OCI-LY7 (cell line): ENCODE measurements around the gene PPP1CA. TPM values are rescaled to one million over a fixed set of nuclear protein-coding genes. Genes with fewer than 3 reads are reported as not detected.

ENCODE experiments used
- BruUV-seq: library from RNA; stranded (reverse); fragments of 400-500 nt; replicated peaks from 2 replicates; lab custom pipeline; 2021; lab: Mats Ljungman, UMichigan
- CTCF ChIA-PET: fragments of 300-600 bp; sonication (Branson Sonifier 250); formaldehyde crosslinking; loops from one replicate; lab custom pipeline; 2022; ENCODE audit warnings: antibody characterized with exemption; ENCODE audit not compliant: unreplicated experiment; lab: Charles Lee
- POLR2A ChIA-PET: fragments of 300-600 bp; sonication (Branson Sonifier 250); formaldehyde crosslinking; loops from one replicate; lab custom pipeline; 2022; ENCODE audit warnings: antibody characterized with exemption; lab: Charles Lee
- DNase-seq: peaks from one replicate; pipeline ENCODE4 v3.0.0-alpha.2; 2015; ENCODE audit warnings: low spot score
- H2AFZ ChIP-seq: fragments of 200-600 bp; sonication (generic), shearing (Covaris generic); 2 replicates; pipeline ENCODE4 v1.6.1; 2014; ENCODE audit warnings: mild to moderate bottlenecking, antibody characterized with exemption, low read length, moderate library complexity
- H3K27ac ChIP-seq: fragments of 200-600 bp; sonication (generic); 2 replicates; pipeline ENCODE4 v1.5.1; 2014; ENCODE audit warnings: mixed run types, low read depth, mild to moderate bottlenecking, moderate library complexity, low read length, inconsistent platforms; ENCODE audit not compliant: poor library complexity, severe bottlenecking
- H3K36me3 ChIP-seq: fragments of 200-600 bp; sonication (generic); 2 replicates; pipeline ENCODE4 v1.6.1; 2014; ENCODE audit warnings: mild to moderate bottlenecking, antibody characterized with exemption, low read length, moderate library complexity, mixed read lengths; ENCODE audit not compliant: insufficient read depth
- H3K4me1 ChIP-seq: fragments of 200-600 bp; sonication (generic); 2 replicates; pipeline ENCODE4 v1.5.1; 2014; ENCODE audit warnings: mild to moderate bottlenecking, low read length; ENCODE audit not compliant: insufficient read depth, poor library complexity, severe bottlenecking
- H3K4me2 ChIP-seq: fragments of 200-600 bp; sonication (generic); 2 replicates; pipeline ENCODE4 v1.6.1; 2014; ENCODE audit warnings: mild to moderate bottlenecking, low read length
- H3K4me3 ChIP-seq: fragments of 200-600 bp; sonication (generic); 2 replicates; pipeline ENCODE4 v1.5.1; 2014; ENCODE audit warnings: mild to moderate bottlenecking, low read depth, low read length; ENCODE audit not compliant: poor library complexity, severe bottlenecking
- H3K79me2 ChIP-seq: fragments of 200-600 bp; sonication (generic); 2 replicates; pipeline ENCODE4 v1.6.1; 2016; ENCODE audit warnings: low read depth, mild to moderate bottlenecking, low read length, moderate library complexity, mixed read lengths; ENCODE audit not compliant: insufficient read depth
- H3K9me2 ChIP-seq: fragments of 200-600 bp; sonication (generic); 2 replicates; pipeline ENCODE4 v1.6.1; 2016; ENCODE audit warnings: mild to moderate bottlenecking, low read length, mixed read lengths; ENCODE audit not compliant: insufficient read depth
- H3K9me3 ChIP-seq: fragments of 200-600 bp; sonication (generic); 2 replicates; pipeline ENCODE4 v1.6.1; 2014; ENCODE audit warnings: mild to moderate bottlenecking, mixed run types, low read length, mixed read lengths
- H4K20me1 ChIP-seq: fragments of 200-600 bp; sonication (generic); 2 replicates; pipeline ENCODE4 v1.6.1; 2014; ENCODE audit warnings: mild to moderate bottlenecking, antibody characterized with exemption, low read length, moderate library complexity, mixed read lengths; ENCODE audit not compliant: insufficient read depth
- EZH2phosphoT487 ChIP-seq: fragments of 200-600 bp; sonication (generic); IDR thresholded peaks from 2 replicates; pipeline ENCODE4 v1.6.1; 2018; ENCODE audit warnings: low read depth, borderline replicate concordance, mild to moderate bottlenecking, mixed run types, antibody characterized with exemption, low read length, moderate library complexity, mixed read lengths
- intact Hi-C: fragments of 100-400 bp; cut with micrococcal nuclease; formaldehyde crosslinking; loops from one replicate; pipeline ENCODE4 v1.10.0; 2022; ENCODE audit not compliant: unreplicated experiment
- total RNA-seq, 2 experiments: library from RNA; depleted of rRNA in 1 of 2; stranded (reverse); fragments of >200 nt in 1 of 2; shearing (Covaris generic) in 1 of 2; gene quantifications; 2 replicates each; pipeline ENCODE4 v1.2.3, GENCODE V29; 2014 to 2022
- TF ChIP-seq, protein P1 (sequence below): fragments of 200-600 bp; sonication (generic); conservative IDR thresholded peaks from 2 replicates; pipeline ENCODE4 v1.5.1; 2014; ENCODE audit warnings: mild to moderate bottlenecking, antibody characterized with exemption, low read length, moderate library complexity, mixed read lengths

The PPP1CA gene
- total RNA-seq, 2 experiments from 2014 or later = 210 to 311 TPM

DNA sequence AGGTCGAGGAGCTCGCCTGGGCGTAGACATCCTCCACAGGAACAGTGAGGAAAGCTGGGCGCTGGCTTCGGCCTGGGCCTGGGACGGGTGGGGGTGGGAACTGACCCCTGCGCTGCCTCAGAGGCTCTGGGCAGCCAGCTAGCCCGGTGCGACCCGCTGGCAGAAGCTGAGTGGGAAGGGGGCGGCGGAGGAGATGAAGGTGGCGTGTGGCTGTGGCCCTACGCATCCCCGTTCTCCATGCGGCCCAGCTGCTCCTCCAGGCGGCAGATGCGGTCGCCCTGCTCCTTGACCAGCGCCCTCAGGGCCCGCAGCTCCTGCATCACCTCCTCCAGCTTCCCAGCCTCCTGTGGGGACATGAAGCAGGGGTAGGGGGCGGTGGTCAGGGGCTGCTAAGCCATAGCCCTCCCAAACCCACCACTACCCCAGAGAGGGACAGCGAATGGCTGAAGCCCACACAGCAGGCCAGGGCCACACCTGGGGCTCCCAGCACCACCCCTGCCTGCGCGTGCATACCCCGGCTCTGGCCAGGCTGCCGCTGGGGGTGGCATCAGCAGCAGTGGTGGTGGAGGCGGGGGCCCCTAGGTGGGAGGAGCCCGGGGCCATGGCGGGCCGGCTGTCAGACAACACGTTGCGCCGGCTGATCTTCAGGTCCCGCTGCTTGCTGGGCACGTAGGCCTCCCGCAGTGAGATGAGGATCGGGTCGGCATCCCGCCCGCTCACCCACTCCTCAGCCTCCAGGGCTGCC lies 36.7 kb upstream of the PPP1CA start:
- intact Hi-C loops = no loop called here
- no peaks in the 10 kb centered on the region for H3K9me3 ChIP-seq
- H3K27ac ChIP-seq = peak overlapping the region; percentile 94
- ChIA-PET CTCF (interaction anchor here (0.9 to 1.8 kb wide), 5 partner anchors 11 to 37 kb away, joined by 3 to 11 read pairs (median 6); partner anchors contain the start of gene PPP1CA), POLR2A (interaction anchor here (0.6 to 3.6 kb wide), 19 partner anchors 7 to 652 kb away, joined by 3 to 38 read pairs (median 5); partner anchors contain the start of genes PPP1CA, RAD9A, RPS6KB2 and TBC1D10C)
- H4K20me1 ChIP-seq = peaks cover 12% of the 10 kb centered on the region
- peaks cover 48% of the 10 kb centered on the region for H3K36me3 ChIP-seq
- peaks cover 86% of the 10 kb centered on the region for H3K4me1 ChIP-seq
- BruUV-seq = TSS peak; percentile 48
- H3K4me2 ChIP-seq = peak overlapping the region; percentile 97
- DNase-seq = peak; percentile 81
- no peaks in the 10 kb centered on the region for H3K9me2 ChIP-seq
- H2AFZ ChIP-seq = no peak overlapping the region
- peaks cover 29% of the 10 kb centered on the region for H3K79me2 ChIP-seq
- H3K4me3 ChIP-seq = peak overlapping the region; percentile 81
- no peak for TF ChIP-seq EZH2phosphoT487
- TF ChIP-seq, protein P1, sequence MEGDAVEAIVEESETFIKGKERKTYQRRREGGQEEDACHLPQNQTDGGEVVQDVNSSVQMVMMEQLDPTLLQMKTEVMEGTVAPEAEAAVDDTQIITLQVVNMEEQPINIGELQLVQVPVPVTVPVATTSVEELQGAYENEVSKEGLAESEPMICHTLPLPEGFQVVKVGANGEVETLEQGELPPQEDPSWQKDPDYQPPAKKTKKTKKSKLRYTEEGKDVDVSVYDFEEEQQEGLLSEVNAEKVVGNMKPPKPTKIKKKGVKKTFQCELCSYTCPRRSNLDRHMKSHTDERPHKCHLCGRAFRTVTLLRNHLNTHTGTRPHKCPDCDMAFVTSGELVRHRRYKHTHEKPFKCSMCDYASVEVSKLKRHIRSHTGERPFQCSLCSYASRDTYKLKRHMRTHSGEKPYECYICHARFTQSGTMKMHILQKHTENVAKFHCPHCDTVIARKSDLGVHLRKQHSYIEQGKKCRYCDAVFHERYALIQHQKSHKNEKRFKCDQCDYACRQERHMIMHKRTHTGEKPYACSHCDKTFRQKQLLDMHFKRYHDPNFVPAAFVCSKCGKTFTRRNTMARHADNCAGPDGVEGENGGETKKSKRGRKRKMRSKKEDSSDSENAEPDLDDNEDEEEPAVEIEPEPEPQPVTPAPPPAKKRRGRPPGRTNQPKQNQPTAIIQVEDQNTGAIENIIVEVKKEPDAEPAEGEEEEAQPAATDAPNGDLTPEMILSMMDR = 0 out of 2 replicates have a peak, but pooled peaks have one; percentile 28

DNA sequence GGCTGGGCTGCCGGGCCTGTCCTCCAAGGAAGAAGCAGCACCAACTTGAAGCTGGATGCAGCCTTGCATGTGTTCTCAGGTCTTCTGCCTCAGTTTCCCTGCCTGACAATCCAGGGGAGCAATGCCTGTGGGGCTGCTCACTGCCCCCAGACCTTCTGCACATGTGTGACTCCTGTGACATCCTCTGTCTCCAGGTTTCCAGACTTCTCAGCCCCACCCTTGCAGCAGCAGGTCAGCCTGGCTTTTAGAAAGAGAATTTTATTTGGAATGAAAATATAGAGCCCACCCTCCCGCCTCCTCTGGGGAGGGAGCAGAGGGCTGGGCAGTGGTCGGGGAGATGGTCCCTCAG lies 36.1 kb upstream of the PPP1CA start:
- no peak for DNase-seq
- H3K4me3 ChIP-seq = peak overlapping the region; percentile 81
- peak overlapping the region; percentile 97 for H3K4me2 ChIP-seq
- ChIA-PET POLR2A (interaction anchor here (0.6 to 3.6 kb wide), 18 partner anchors 8 to 652 kb away, joined by 3 to 38 read pairs (median 6); partner anchors contain the start of genes PPP1CA, RAD9A, RPS6KB2 and TBC1D10C), CTCF (interaction anchor here (0.6 to 1.8 kb wide), 4 partner anchors 12 to 85 kb away, joined by 3 to 11 read pairs (median 5); partner anchors contain the start of gene PPP1CA)
- H3K9me2 ChIP-seq = no peaks in the 10 kb centered on the region
- H3K4me1 ChIP-seq = peaks cover 87% of the 10 kb centered on the region
- intact Hi-C loops = loop anchor here (1.0 to 2.0 kb wide), 4 partner anchors 27 to 69 kb away; partner anchors contain the start of gene TMEM134
- TF ChIP-seq, protein P1 = no peak
- TF ChIP-seq EZH2phosphoT487 = no peak
- H3K79me2 ChIP-seq = peaks cover 29% of the 10 kb centered on the region
- no peak overlapping the region for H2AFZ ChIP-seq
- H4K20me1 ChIP-seq = peaks cover 12% of the 10 kb centered on the region
- H3K27ac ChIP-seq = peak overlapping the region; percentile 94
- BruUV-seq = TSS peak; percentile 25
- H3K36me3 ChIP-seq = peaks cover 53% of the 10 kb centered on the region
- H3K9me3 ChIP-seq = no peaks in the 10 kb centered on the region
